CD4-positive, alpha-beta memory T cell (primary cell): ENCODE data around the gene ZNF470. TPM values are rescaled to one million over a fixed set of nuclear protein-coding genes. Genes with fewer than 3 reads are reported as not detected.

ENCODE experiments used
- CTCF ChIA-PET: fragments of 350-600 bp; sonication (Branson Sonifier 250); formaldehyde crosslinking; loops from one replicate; lab custom pipeline; 2021; ENCODE audit warnings: inconsistent platforms; ENCODE audit not compliant: partially characterized antibody; lab: Charles Lee
- POLR2A ChIA-PET: fragments of 350-600 bp; sonication (Branson Sonifier 250); formaldehyde crosslinking; loops from one replicate; lab custom pipeline; 2021; ENCODE audit not compliant: partially characterized antibody; lab: Charles Lee
- DNase-seq, 5 donors: peaks; one replicate each; pipeline versions ENCODE4 v3.0.0 to v3.0.0-alpha.2; 2020 to 2022; ENCODE audit warnings: mixed read lengths in 1 of 5
- H3K27ac ChIP-seq: one replicate; pipeline ENCODE4 v1.7.0; 2013; ENCODE audit warnings: low read depth, low read length
- H3K27me3 ChIP-seq: 2 replicates; pipeline ENCODE4 v1.7.0; 2013; ENCODE audit warnings: mild to moderate bottlenecking, low read length, moderate library complexity; ENCODE audit not compliant: insufficient read depth
- H3K36me3 ChIP-seq: 2 replicates; pipeline ENCODE4 v1.7.0; 2013; ENCODE audit warnings: mild to moderate bottlenecking, low read length, moderate library complexity; ENCODE audit not compliant: insufficient read depth
- H3K4me1 ChIP-seq: 2 replicates; pipeline ENCODE4 v1.7.0; 2013; ENCODE audit warnings: mild to moderate bottlenecking, low read length, moderate library complexity; ENCODE audit not compliant: insufficient read depth
- H3K4me3 ChIP-seq, 2 donors: one replicate each; pipeline ENCODE4 v1.7.0; 2013; ENCODE audit warnings: low read length in 2 of 2, mild to moderate bottlenecking in 1 of 2
- H3K9me3 ChIP-seq, 2 donors: one replicate each; pipeline ENCODE4 v1.7.0; 2013; ENCODE audit warnings: low read length in 2 of 2, control low read depth in 1 of 2; ENCODE audit not compliant: control insufficient read depth in 1 of 2
- H3K27ac Mint-ChIP-seq, 7 donors: one replicate each; pipeline ENCODE4 v1.8.0; 2020 to 2021; ENCODE audit warnings: mixed read lengths in 7 of 7, mild to moderate bottlenecking in 6 of 7, inconsistent platforms in 3 of 7, moderate library complexity in 3 of 7
- H3K27me3 Mint-ChIP-seq, 2 donors: one replicate each; pipeline ENCODE4 v1.8.0; 2020 to 2021; ENCODE audit warnings: mixed read lengths in 2 of 2
- H3K36me3 Mint-ChIP-seq, 2 donors: one replicate each; pipeline ENCODE4 v1.8.0; 2020 to 2021; ENCODE audit warnings: mixed read lengths in 2 of 2, inconsistent platforms in 1 of 2, mild to moderate bottlenecking in 1 of 2
- H3K4me1 Mint-ChIP-seq, 4 donors: one replicate each; pipeline ENCODE4 v1.8.0; 2020 to 2021; ENCODE audit warnings: mixed read lengths in 4 of 4, mild to moderate bottlenecking in 1 of 4
- H3K4me3 Mint-ChIP-seq, 8 donors: one replicate each; pipeline ENCODE4 v1.8.0; 2020 to 2021; ENCODE audit warnings: mixed read lengths in 8 of 8, mild to moderate bottlenecking in 7 of 8, moderate library complexity in 6 of 8, inconsistent platforms in 3 of 8
- H3K9me3 Mint-ChIP-seq, 8 donors: one replicate each; pipeline ENCODE4 v1.8.0; 2020 to 2021; ENCODE audit warnings: mixed read lengths in 8 of 8, mild to moderate bottlenecking in 5 of 8, inconsistent platforms in 3 of 8, moderate library complexity in 1 of 8
- intact Hi-C: fragments of 100-400 bp; cut with micrococcal nuclease; formaldehyde crosslinking; loops from one replicate; pipeline ENCODE4 v1.15.1; 2023
- polyA plus RNA-seq, 2 donors: library from polyadenylated mRNA; unstranded; fragments of 300-500 nt; fragmentation: Illumina TruSeq; gene quantifications; one replicate each; pipeline ENCODE4 v1.2.3, GENCODE V29; 2021
- total RNA-seq, 2 experiments: library from RNA; stranded (reverse); gene quantifications; one replicate each; pipeline ENCODE4 v1.2.3, GENCODE V29; 2021

The ZNF470 gene
- total RNA-seq (1 to 10 TPM; 4.9 to 5.0 TPM), polyA plus RNA-seq (1 to 10 TPM; 1.2 to 2.7 TPM)

GRCh38 chr19:56567274-56568120, at the start of gene ZNF470:
Gene ZNF470, plus strand, starts transcription at chr19:56567468. Its CDS starts 2,844 bp downstream, at chr19:56570312.
- Histone ChIP-seq H3K27ac (peak within 1 kb of the TSS; percentile 59), H3K4me3 (peak within 1 kb of the TSS; percentile 58 to 96), H3K4me1 (peaks cover 13% of the 10 kb centered on the region), H3K27me3 (no peaks in the 10 kb centered on the region), H3K36me3 (no peaks in the 10 kb centered on the region), H3K9me3 (peaks cover 5 to 25% of the 10 kb centered on the region in 2 donors)
- Mint-ChIP-seq H3K4me1 (peaks cover 8 to 23% (median 14%) of the 10 kb centered on the region in 4 donors), H3K4me3 (peak within 1 kb of the TSS; percentile 90 to 99 (median 94)), H3K27me3 (no peaks in the 10 kb centered on the region), H3K36me3 (peaks cover 51 to 65% of the 10 kb centered on the region in 2 donors), H3K9me3 (peaks cover 2 to 88% (median 70%) of the 10 kb centered on the region in 8 donors), H3K27ac (peak within 1 kb of the TSS; percentile 60 to 94 (median 87))
- intact Hi-C loops = loop anchor here (1.0 to 5.0 kb wide), 3 partner anchors 28 to 165 kb away; partner anchors contain the start of genes ZFP28, ZNF583 and ZNF71
- POLR2A ChIA-PET = interaction anchor here (1.0 to 1.9 kb wide), 4 partner anchors 19 to 253 kb away, joined by 3 to 6 read pairs (median 4); partner anchors contain the start of genes ZNF71 and ZSCAN5A
- peak; percentile 81 to 86 (median 82) for DNase-seq
- CTCF ChIA-PET = no interaction called here

- no peaks in the 10 kb centered on the region for H3K4me1 ChIP-seq
- peaks cover 4 to 52% of the 10 kb centered on the region in 2 donors for H3K9me3 ChIP-seq
- no peak overlapping the region for H3K27ac ChIP-seq
- ChIA-PET POLR2A (no interaction called here), CTCF (no interaction called here)
- intact Hi-C loops = no loop called here
- peaks cover 0 to 96% (median 89%) of the 10 kb centered on the region in 8 donors for H3K9me3 Mint-ChIP-seq
- no peaks in the 10 kb centered on the region for H3K36me3 ChIP-seq
- H3K27ac Mint-ChIP-seq = no peak overlapping the region
- no peaks in the 10 kb centered on the region for H3K27me3 Mint-ChIP-seq
- H3K27me3 ChIP-seq = no peaks in the 10 kb centered on the region
- DNase-seq = no peak
- H3K4me3 ChIP-seq = no peak overlapping the region
- H3K4me3 Mint-ChIP-seq = no peak overlapping the region
- H3K36me3 Mint-ChIP-seq = peaks cover 32 to 36% of the 10 kb centered on the region in 2 donors
- no peaks in the 10 kb centered on the region for H3K4me1 Mint-ChIP-seq
Observed at GRCh38 chr19:56525214-56525860, 41.9 kb upstream of the ZNF470 start.

- Histone ChIP-seq H3K36me3 (no peaks in the 10 kb centered on the region), H3K27ac (no peak overlapping the region), H3K4me1 (peaks cover 14% of the 10 kb centered on the region), H3K27me3 (no peaks in the 10 kb centered on the region), H3K9me3 (peaks cover 0 to 3% of the 10 kb centered on the region in 2 donors), H3K4me3 (peak overlapping the region; percentile 63 to 83)
- POLR2A ChIA-PET = interaction anchor here (1.0 kb wide), 2 partner anchors 13 to 135 kb away, joined by 3 read pairs; partner anchors contain the start of gene ZNF835
- DNase-seq = no peak
- Mint-ChIP-seq H3K4me1 (peaks cover 7 to 24% (median 12%) of the 10 kb centered on the region in 4 donors), H3K9me3 (peaks cover 2 to 84% (median 76%) of the 10 kb centered on the region in 8 donors), H3K4me3 (peak overlapping the region; percentile 88 to 95 (median 91)), H3K36me3 (peaks cover 31 to 49% of the 10 kb centered on the region in 2 donors), H3K27ac (peak overlapping the region in 6 of 7 donors; percentile 89 to 96 (median 94)), H3K27me3 (peaks cover 0 to 2% of the 10 kb centered on the region in 2 donors)
- CTCF ChIA-PET = no interaction called here
- intact Hi-C loops = no loop called here
Observed at GRCh38 chr19:56537442-56537841, 29.8 kb upstream of the ZNF470 start.

- intact Hi-C loops = loop anchor here (1.0 kb wide), 5 partner anchors 29 to 223 kb away; partner anchors contain the start of genes ZNF470, ZNF471, ZNF583 and ZNF71
- Mint-ChIP-seq H3K4me3 (peak overlapping the region; percentile 88 to 95 (median 91)), H3K9me3 (peaks cover 2 to 83% (median 73%) of the 10 kb centered on the region in 8 donors), H3K4me1 (peaks cover 7 to 24% (median 12%) of the 10 kb centered on the region in 4 donors), H3K36me3 (peaks cover 35 to 50% of the 10 kb centered on the region in 2 donors), H3K27me3 (peaks cover 0 to 2% of the 10 kb centered on the region in 2 donors), H3K27ac (peak overlapping the region; percentile 89 to 96 (median 94))
- Histone ChIP-seq H3K4me1 (peaks cover 14% of the 10 kb centered on the region), H3K36me3 (no peaks in the 10 kb centered on the region), H3K4me3 (peak overlapping the region; percentile 63 to 83), H3K27ac (peak overlapping the region; percentile 70), H3K9me3 (peaks cover 0 to 7% of the 10 kb centered on the region in 2 donors), H3K27me3 (no peaks in the 10 kb centered on the region)
- ChIA-PET POLR2A (interaction anchor here (0.7 to 1.0 kb wide), 4 partner anchors 14 to 135 kb away, joined by 3 to 4 read pairs (median 4); partner anchors contain the start of genes ZNF470, ZNF583 and ZNF835), CTCF (no interaction called here)
- peak; percentile 89 to 91 (median 90) for DNase-seq
Observed at GRCh38 chr19:56538254-56538760, 29.0 kb upstream of the ZNF470 start.

- H3K36me3 Mint-ChIP-seq = peaks cover 40 to 54% of the 10 kb centered on the region in 2 donors
- peak within 1 kb of the TSS; percentile 89 to 96 (median 94) for H3K27ac Mint-ChIP-seq
- peaks cover 0 to 7% of the 10 kb centered on the region in 2 donors for H3K9me3 ChIP-seq
- POLR2A ChIA-PET = interaction anchor here (0.7 to 1.0 kb wide), 4 partner anchors 15 to 135 kb away, joined by 3 to 4 read pairs (median 4); partner anchors contain the start of genes ZNF470, ZNF583 and ZNF835
- peak within 1 kb of the TSS; percentile 63 to 83 for H3K4me3 ChIP-seq
- peaks cover 14% of the 10 kb centered on the region for H3K4me1 ChIP-seq
- DNase-seq = peak in 1 of 5 donors; percentile 72
- intact Hi-C loops = loop anchor here (1.0 kb wide), 5 partner anchors 28 to 224 kb away; partner anchors contain the start of genes ZNF470, ZNF471, ZNF583 and ZNF71
- H3K27me3 ChIP-seq = no peaks in the 10 kb centered on the region
- H3K27me3 Mint-ChIP-seq = peaks cover 0 to 2% of the 10 kb centered on the region in 2 donors
- no peaks in the 10 kb centered on the region for H3K36me3 ChIP-seq
- peaks cover 7 to 24% (median 12%) of the 10 kb centered on the region in 4 donors for H3K4me1 Mint-ChIP-seq
- H3K9me3 Mint-ChIP-seq = peaks cover 2 to 86% (median 74%) of the 10 kb centered on the region in 8 donors
- H3K4me3 Mint-ChIP-seq = peak within 1 kb of the TSS; percentile 88 to 95 (median 92)
- CTCF ChIA-PET = no interaction called here
- H3K27ac ChIP-seq = peak within 1 kb of the TSS; percentile 70
Observed at GRCh38 chr19:56538761-56539263, 28.5 kb upstream of the ZNF470 start, which contains the start of gene ZFP28. Gene ZFP28, plus strand, starts transcription at chr19:56538948. Its CDS starts 71 bp downstream, at chr19:56539019.

- peaks cover 0 to 2% of the 10 kb centered on the region in 2 donors for H3K27me3 Mint-ChIP-seq
- intact Hi-C loops = no loop called here
- peaks cover 0 to 23% of the 10 kb centered on the region in 2 donors for H3K9me3 ChIP-seq
- H3K36me3 ChIP-seq = peaks cover 10% of the 10 kb centered on the region
- no peaks in the 10 kb centered on the region for H3K27me3 ChIP-seq
- H3K4me1 ChIP-seq = peaks cover 7% of the 10 kb centered on the region
- no peak overlapping the region for H3K27ac ChIP-seq
- H3K4me3 ChIP-seq = no peak overlapping the region
- H3K9me3 Mint-ChIP-seq = peaks cover 2 to 94% (median 75%) of the 10 kb centered on the region in 8 donors
- ChIA-PET POLR2A (no interaction called here), CTCF (no interaction called here)
- H3K4me1 Mint-ChIP-seq = peaks cover 5 to 11% (median 7%) of the 10 kb centered on the region in 4 donors
- DNase-seq = no peak
- peaks cover 69 to 70% of the 10 kb centered on the region in 2 donors for H3K36me3 Mint-ChIP-seq
- no peak overlapping the region for H3K4me3 Mint-ChIP-seq
- no peak overlapping the region for H3K27ac Mint-ChIP-seq
Observed at GRCh38 chr19:56543776-56544175, 23.5 kb upstream of the ZNF470 start.
